ENCODE data around the gene BCL2L13.

- TF ChIP-seq POLR2A (IDR thresholded peaks at IDR 0.05; ENCODE audit: low read depth, low read length) (no peak), POLR2AphosphoS5 (IDR thresholded peaks at IDR 0.05; ENCODE audit: low read depth, low read length) (no peak)
Measured at GRCh38 chr22:17596226-17596625, 42.3 kb upstream of the BCL2L13 start.

All from GM12892 (cell line).